Activated CD4-positive, alpha-beta T cell treated with anti-CD3 and anti-CD28 coated beads, Interleukin-2, Interleukin-6, amounts not matched to agents 100 ng/mL and 50 ng/mL, durations not matched to agents 16 hours and 8 hours (primary cell): ENCODE results near the gene DRD1.
"Not testable (repeated sequence)": the region's sequence is repeated elsewhere in the genome, so short reads cannot be mapped to it uniquely, and the experiment has no call there.

ENCODE experiments used
- DNase-seq: peaks from one replicate; pipeline ENCODE4 v3.0.0-alpha.2; 2020

DRD1 gene

GRCh38 chr5:175424594-175424993, 19.4 kb downstream of the DRD1 start:
- DNase-seq, result not testable (repeated sequence)

- DNase-seq, result no peak
These were observed 21.9 kb downstream of the DRD1 start for GRCh38 chr5:175422058-175422457.

GRCh38 chr5:175420383-175420782, 23.6 kb downstream of the DRD1 start:
- no peak for DNase-seq

- no peak for DNase-seq
These were observed 25.7 kb downstream of the DRD1 start for GRCh38 chr5:175418251-175418650.

- DNase-seq, result no peak
These were observed 26.6 kb downstream of the DRD1 start for GRCh38 chr5:175417384-175417783.

GRCh38 chr5:175415303-175415702, 28.7 kb downstream of the DRD1 start:
- no peak for DNase-seq

- no peak for DNase-seq
These were observed 33.1 kb downstream of the DRD1 start for GRCh38 chr5:175410926-175411325.

- no peak for DNase-seq
These were observed 37.7 kb downstream of the DRD1 start for GRCh38 chr5:175406300-175406699.

- not testable (repeated sequence) for DNase-seq
These were observed 46.2 kb downstream of the DRD1 start for GRCh38 chr5:175397590-175398297.

- DNase-seq, result not testable (repeated sequence)
These were observed 48.6 kb downstream of the DRD1 start for GRCh38 chr5:175395430-175395829.

GRCh38 chr5:175394601-175395000, 49.4 kb downstream of the DRD1 start:
- DNase-seq, result no peak

- no peak for DNase-seq
These were observed 50.1 kb downstream of the DRD1 start for GRCh38 chr5:175393897-175394296.

- DNase-seq, result no peak
These were observed 51.7 kb downstream of the DRD1 start for GRCh38 chr5:175392236-175392635.

- no peak for DNase-seq
These were observed 53.5 kb downstream of the DRD1 start for GRCh38 chr5:175390352-175391083.
